Parathyroid adenoma (tissue), 2 donors: ENCODE measurements around the gene S100A5.

Source experiments
- H2AFZ ChIP-seq: fragments of 300-600 bp; sonication (generic); one replicate; pipeline ENCODE4 v1.7.0; 2017; ENCODE audit warnings: antibody characterized with exemption, mild to moderate bottlenecking
- H3K27ac ChIP-seq: fragments of 300-600 bp; sonication (generic); one replicate; pipeline ENCODE4 v1.7.0; 2017
- H3K27me3 ChIP-seq: fragments of 300-600 bp; sonication (generic); one replicate; pipeline ENCODE4 v1.7.0; 2017; ENCODE audit warnings: low read length; ENCODE audit not compliant: control insufficient read depth, insufficient read depth
- H3K36me3 ChIP-seq: fragments of 300-600 bp; sonication (generic); one replicate; pipeline ENCODE4 v1.7.0; 2017; ENCODE audit warnings: low read length; ENCODE audit not compliant: control insufficient read depth, insufficient read depth
- H3K4me1 ChIP-seq: fragments of 300-600 bp; sonication (generic); one replicate; pipeline ENCODE4 v1.7.0; 2017; ENCODE audit warnings: control low read depth
- H3K4me2 ChIP-seq: fragments of 300-600 bp; sonication (generic); one replicate; pipeline ENCODE4 v1.7.0; 2017; ENCODE audit warnings: low read length
- H3K4me3 ChIP-seq: fragments of 300-600 bp; sonication (generic); one replicate; pipeline ENCODE4 v1.7.0; 2017; ENCODE audit warnings: low read depth, low read length
- H3K79me2 ChIP-seq: fragments of 300-600 bp; sonication (generic); one replicate; pipeline ENCODE4 v1.7.0; 2017; ENCODE audit warnings: control low read depth
- H3K9ac ChIP-seq: fragments of 300-600 bp; sonication (generic); one replicate; pipeline ENCODE4 v1.7.0; 2017; ENCODE audit warnings: mild to moderate bottlenecking
- H3K9me3 ChIP-seq: fragments of 300-600 bp; sonication (generic); one replicate; pipeline ENCODE4 v1.7.0; 2017; ENCODE audit warnings: low read length; ENCODE audit not compliant: control insufficient read depth
- TF ChIP-seq, protein P1 (sequence below): fragments of 300-600 bp; sonication (generic); IDR thresholded peaks from one replicate; pipeline ENCODE4 v1.7.0; 2017; ENCODE audit warnings: antibody characterized with exemption, mild to moderate bottlenecking
- donor health status: primary hyperparathyroidism.

Gene S100A5

DNA sequence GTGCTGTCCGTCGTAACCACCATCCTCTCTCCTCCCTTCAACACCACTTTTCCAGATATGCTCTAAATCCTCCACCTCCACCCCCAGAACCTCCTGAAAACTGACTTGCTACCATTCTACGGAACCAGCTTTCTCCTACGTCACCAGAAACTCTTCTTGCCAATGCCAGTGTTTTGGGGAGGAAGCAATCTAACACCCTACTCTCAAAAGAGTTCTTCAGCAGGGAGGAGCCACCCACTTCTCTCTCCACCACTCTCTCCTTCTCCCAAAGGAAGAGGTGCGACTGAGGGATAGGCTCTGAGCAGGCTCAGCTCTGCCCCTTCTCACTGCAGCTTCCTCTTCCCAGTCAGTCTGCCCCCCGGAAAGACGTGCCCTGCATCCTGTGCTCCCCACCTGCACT, 31.0 kb upstream of the S100A5 start:
- Histone ChIP-seq H3K27me3 (no peaks in the 10 kb centered on the region), H3K9ac (no peak overlapping the region), H3K4me2 (no peak overlapping the region), H3K36me3 (no peaks in the 10 kb centered on the region), H3K4me3 (no peak overlapping the region), H2AFZ (no peak overlapping the region), H3K4me1 (no peaks in the 10 kb centered on the region), H3K27ac (no peak overlapping the region), H3K9me3 (no peaks in the 10 kb centered on the region), H3K79me2 (no peaks in the 10 kb centered on the region)
- TF ChIP-seq, protein P1, sequence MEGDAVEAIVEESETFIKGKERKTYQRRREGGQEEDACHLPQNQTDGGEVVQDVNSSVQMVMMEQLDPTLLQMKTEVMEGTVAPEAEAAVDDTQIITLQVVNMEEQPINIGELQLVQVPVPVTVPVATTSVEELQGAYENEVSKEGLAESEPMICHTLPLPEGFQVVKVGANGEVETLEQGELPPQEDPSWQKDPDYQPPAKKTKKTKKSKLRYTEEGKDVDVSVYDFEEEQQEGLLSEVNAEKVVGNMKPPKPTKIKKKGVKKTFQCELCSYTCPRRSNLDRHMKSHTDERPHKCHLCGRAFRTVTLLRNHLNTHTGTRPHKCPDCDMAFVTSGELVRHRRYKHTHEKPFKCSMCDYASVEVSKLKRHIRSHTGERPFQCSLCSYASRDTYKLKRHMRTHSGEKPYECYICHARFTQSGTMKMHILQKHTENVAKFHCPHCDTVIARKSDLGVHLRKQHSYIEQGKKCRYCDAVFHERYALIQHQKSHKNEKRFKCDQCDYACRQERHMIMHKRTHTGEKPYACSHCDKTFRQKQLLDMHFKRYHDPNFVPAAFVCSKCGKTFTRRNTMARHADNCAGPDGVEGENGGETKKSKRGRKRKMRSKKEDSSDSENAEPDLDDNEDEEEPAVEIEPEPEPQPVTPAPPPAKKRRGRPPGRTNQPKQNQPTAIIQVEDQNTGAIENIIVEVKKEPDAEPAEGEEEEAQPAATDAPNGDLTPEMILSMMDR = no peak

DNA sequence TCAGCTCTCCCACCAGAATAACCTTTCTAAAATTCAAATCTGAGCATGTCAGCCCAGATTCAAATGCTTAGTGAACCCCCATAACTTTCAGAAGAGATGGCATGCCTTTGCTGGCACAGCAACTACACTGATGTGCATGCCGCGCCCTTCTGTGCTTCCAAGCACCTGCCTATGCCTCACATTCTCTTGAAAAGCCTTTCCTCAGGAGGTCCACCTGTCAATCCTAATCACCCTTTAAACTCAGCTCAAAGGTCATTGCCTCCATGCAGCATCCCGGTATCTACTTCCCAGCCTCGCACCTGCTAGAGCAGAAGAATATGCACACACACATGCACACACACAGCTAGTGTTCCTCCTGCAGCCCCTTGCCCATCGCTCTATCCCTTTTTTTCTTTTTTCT, 30.1 kb upstream of the S100A5 start:
- Histone ChIP-seq H3K36me3 (no peaks in the 10 kb centered on the region), H3K4me3 (no peak overlapping the region), H3K79me2 (no peaks in the 10 kb centered on the region), H3K9ac (no peak overlapping the region), H2AFZ (no peak overlapping the region), H3K27me3 (no peaks in the 10 kb centered on the region), H3K4me2 (no peak overlapping the region), H3K9me3 (no peaks in the 10 kb centered on the region), H3K4me1 (no peaks in the 10 kb centered on the region), H3K27ac (no peak overlapping the region)
- TF ChIP-seq, protein P1 = no peak

DNA sequence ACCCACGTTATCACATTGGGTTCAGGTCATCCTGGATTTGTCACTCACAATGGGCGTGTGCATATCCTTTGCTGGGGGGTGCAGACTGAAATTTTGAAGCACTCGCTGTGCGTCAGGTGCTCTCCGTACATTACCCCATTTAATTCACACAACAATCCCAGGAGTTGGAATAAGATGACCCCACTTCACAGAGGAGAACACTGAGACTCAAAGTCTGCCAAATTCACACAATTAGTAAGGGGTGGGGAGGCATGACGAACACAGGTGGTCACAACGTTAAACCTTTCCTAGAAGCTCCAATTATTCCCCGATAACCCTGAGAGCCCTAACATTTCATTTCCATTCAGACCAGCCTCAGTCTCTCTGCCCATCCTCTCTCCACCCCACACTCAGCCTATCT, 28.7 kb upstream of the S100A5 start:
- no peaks in the 10 kb centered on the region for H3K79me2 ChIP-seq
- H3K4me1 ChIP-seq = no peaks in the 10 kb centered on the region
- TF ChIP-seq, protein P1 = no peak

DNA sequence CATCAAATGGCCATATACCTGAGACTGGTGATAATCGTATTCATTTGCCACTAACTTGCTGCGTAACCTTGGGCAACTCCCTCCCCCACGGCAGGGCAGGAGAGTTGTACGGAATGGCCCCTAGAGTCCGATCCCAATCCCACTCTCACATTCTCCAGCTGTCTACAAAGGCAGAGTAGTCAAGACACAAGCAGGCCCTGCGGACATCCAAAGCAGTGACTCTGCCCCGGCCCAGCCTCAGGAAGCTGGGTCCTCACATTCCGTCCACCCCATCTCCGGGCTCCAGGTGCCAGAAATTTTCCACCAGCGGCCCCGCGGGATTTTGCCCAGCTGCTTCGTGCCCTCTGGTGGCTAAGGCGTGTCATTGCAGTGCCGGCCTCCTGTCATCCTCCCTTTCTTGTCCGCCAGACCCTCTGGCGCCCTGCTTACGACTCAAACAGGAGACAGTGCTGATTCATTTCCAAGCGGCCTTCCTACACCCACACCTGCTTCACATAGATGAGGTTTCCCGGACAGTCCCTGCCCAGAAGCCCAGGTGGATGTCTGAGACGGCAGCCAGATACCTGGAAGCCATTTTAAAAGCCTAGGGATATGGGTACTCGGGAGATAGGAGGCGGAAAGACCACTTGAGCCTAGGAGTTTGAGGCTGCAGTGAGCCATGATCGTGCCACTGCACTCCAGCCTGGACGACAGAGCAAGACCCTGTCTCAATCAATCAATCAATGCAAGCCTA, 27.8 kb upstream of the S100A5 start:
- Histone ChIP-seq H3K4me2 (peak overlapping the region; percentile 81), H3K36me3 (no peaks in the 10 kb centered on the region), H2AFZ (peak overlapping the region; percentile 83), H3K79me2 (no peaks in the 10 kb centered on the region), H3K27ac (peak overlapping the region; percentile 30), H3K9ac (no peak overlapping the region), H3K27me3 (no peaks in the 10 kb centered on the region), H3K4me3 (peak overlapping the region; percentile 35), H3K4me1 (no peaks in the 10 kb centered on the region), H3K9me3 (no peaks in the 10 kb centered on the region)
- TF ChIP-seq, protein P1 = peak; percentile 93

More for the DNA sequence above, 28.7 kb upstream of the S100A5 start:
- Histone ChIP-seq H3K9ac (no peak overlapping the region), H3K36me3 (no peaks in the 10 kb centered on the region), H3K27ac (no peak overlapping the region), H2AFZ (no peak overlapping the region), H3K4me2 (no peak overlapping the region), H3K4me3 (no peak overlapping the region), H3K9me3 (no peaks in the 10 kb centered on the region), H3K27me3 (no peaks in the 10 kb centered on the region)
